NCI-H1930 (cell line): Measurements from ENCODE around the gene RASL12.
A peak's percentile ranks its signal among the peaks of the same experiment; 100 is the strongest.

Experiments used
- DNase-seq, 2 experiments: peaks; one replicate each; lab custom pipeline; 2025; lab: John Stamatoyannopoulos, UW

Gene RASL12

GRCh38 chr15:65092911-65093792 is 25.4 kb upstream of the RASL12 start:
- no peak for DNase-seq

DNA sequence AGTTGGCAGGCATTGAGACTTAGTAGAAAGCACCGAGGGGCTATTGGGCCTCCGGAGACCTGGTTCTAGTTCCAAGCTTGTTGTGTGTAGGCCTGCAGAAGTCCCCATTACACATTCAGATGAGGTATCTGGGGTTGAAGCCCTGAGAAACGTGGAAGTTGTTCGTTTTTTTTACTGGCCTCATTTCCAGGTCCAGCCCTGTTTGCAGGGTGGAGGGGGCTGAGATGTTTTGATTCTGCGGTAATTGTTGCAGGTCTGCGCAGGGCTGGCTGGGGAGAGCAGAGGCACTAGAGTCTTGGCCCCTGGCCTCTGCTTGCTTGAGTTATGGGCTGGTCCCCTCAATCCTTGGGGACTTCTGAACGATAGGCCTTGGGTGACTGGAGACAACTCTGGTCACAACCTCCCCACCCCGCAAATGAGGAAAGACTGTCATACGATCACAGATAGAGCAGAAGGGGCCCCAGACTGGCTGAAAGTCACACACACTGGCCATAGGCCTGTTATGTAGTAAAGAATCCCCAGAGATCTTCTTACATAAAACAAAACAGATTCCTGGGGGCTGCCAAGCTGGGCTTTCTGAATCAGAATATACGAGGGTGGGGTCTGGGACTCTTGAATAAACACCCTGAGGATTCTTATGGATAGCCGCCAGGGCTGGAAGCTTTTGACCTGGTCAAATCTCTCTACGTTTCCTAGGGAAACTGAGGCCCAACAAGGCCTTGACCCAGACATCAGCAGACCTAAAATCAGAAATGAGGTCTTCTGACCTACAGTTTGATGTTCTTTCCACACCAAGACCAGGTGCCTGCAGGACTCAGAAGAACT is 24.4 kb upstream of the RASL12 start:
- no peak for DNase-seq

- DNase-seq: no peak
These were observed 21.5 kb upstream of the RASL12 start for GRCh38 chr15:65089206-65089824.

- no peak for DNase-seq
These were observed 20.8 kb upstream of the RASL12 start for GRCh38 chr15:65088643-65089021.

DNA sequence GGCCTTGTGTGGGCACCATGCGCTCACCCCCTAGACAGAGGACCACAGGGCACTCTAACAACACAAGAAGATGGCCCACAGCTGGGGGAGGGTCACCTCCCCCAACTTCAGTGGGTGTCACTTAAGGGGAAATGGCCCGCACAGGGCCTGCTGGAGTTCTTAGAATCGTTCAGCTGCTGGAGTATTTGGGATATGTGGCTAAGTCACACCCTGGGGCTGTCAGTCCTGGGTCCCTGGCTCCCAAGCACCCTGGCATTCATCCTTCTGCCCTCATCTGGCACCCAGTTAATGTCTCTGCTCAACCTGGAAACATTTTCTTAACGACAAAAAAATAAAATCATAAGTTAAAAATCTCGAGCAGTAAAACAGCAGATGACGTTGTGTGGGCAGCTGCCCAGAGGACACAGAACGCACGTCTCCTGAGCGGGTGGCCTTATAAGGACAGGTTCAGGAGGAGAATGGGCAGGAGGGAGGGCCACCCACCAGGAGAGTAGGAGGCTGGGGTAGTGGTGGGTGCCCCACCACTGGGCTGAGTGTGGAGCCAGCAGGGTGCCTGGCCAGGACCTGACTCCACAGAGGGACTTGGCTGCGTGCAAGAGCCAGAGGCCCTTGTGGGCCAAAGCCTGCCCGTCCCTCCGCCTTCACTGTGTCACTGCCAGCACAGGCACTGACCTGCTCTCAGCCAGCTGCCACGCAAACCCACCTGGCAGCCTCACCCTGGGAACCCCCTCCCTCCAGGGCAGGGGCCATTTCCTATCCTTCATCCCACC is 20.3 kb upstream of the RASL12 start:
- DNase-seq: no peak

- DNase-seq: no peak
These were observed 19.6 kb upstream of the RASL12 start for GRCh38 chr15:65087411-65087810.

- no peak for DNase-seq
These were observed 18.9 kb upstream of the RASL12 start for GRCh38 chr15:65086680-65087111.

- peak in 1 of 2 experiments; percentile 4 for DNase-seq
These were observed 18.3 kb upstream of the RASL12 start for GRCh38 chr15:65085990-65086679.

DNA sequence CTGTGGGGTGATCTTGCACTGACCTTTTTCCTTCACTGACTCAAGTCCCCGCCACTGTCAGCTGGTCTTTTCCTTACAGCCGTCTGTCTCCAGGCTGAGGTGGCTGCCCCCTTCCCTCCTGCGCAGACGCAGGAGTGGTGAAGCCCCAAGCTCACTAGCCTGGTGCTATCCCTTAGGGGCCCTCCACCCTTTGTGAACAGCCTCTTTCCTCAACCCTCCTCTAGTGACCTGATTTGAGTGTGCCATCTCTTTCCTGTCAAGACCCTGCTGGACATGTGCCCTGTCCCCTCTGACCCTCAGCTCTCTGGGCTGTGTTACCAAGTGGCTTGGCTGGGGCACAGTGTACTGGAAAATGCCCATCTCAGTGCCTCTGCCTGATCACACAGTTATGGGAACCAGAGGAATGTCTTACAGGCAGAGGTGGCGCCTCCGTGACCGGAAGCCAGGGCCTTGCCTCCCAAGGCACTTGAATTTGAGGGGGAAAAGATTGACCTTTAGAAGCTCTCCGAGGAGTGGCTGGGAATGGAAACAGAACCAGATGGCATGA is 17.5 kb upstream of the RASL12 start:
- DNase-seq: no peak

DNA sequence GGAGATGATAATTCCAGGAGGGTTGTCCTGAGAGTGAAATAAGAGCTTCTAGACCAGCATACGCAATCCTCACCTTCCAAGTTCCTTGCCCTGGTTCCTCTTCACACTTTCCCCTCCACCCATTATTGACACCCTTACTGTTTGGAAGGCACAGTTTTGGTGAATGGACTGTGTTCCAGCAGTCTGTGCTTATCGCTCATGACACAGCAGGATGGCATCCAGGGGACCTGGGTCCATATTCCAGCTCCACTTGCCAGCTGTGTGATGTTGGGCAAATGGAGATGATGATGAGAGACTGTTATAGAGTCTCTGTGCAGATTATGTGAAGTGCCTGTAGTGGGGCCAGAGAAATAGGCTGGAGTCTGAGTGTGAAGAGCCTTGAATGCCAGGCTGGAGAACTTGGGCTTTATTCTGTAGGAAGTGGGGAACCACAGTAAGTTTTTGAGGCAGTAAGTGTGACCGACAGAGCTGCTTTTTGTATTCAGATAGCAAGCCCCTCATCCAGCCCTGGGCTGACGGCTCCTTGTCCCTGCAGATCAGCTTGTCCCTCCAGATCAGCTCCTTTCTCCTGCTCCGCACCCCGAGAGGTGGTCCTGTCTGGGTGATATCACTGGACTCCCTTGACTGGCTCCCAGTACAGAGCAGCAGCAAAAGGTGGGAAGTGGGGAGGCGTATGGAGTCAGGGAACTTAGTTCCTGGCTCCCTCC is 16.9 kb upstream of the RASL12 start:
- no peak for DNase-seq

DNA sequence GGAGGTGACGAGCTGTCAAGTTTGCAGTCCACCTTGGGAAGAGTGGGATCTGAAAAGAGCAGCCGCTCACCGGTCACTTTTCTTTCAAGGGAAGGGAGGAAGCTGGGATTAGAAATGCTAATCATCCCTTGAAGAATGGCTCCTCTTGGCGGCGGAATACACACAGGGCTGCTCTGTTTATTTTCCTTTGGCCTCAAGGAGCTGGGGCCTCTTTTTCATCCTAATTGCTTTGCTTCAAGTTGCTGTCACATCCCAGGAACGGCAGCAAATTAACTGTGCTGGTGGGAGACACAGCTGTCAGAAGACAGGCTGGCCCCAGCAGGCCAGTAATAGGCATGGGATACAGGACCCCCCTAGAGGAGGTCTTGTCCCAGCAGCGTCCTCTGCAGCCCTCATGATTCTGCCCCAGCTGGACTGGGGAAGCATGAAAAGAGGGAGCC is 15.5 kb upstream of the RASL12 start:
- no peak for DNase-seq

DNA sequence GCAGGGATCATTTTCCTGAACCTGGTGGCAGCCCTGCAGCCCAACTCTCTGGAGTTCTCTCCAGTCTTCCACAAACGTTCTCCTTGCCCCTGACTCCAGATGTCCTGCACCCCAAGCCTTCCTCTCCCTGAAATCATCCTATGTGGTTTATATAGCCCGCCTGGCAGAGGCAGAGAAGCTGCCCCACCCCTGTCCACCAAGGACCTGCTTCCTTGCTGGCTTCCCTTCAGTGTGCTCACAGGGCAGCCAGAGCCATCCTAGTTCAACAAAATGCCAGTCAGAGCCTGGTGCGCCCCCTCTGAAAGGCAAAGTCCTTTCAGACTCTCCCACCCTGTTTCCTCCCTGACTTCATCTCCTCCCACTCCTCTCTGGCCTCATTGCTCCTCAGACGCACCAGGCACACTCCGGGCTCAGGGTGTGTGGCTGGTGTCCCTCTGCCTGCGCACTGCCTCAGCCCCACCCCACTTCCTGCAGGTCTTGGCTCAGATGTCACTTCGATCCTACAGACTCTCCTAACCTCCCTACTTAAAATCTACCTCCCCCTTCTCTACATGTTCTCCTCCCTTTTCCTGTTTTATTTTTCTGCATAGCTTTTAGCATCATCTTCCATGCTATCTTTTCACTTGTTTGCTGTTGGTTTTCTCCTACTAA is 14.6 kb upstream of the RASL12 start:
- no peak for DNase-seq

- DNase-seq: no peak
These were observed 14.0 kb upstream of the RASL12 start for GRCh38 chr15:65081758-65082157.

GRCh38 chr15:65081270-65081669 is 13.5 kb upstream of the RASL12 start:
- DNase-seq: no peak

DNA sequence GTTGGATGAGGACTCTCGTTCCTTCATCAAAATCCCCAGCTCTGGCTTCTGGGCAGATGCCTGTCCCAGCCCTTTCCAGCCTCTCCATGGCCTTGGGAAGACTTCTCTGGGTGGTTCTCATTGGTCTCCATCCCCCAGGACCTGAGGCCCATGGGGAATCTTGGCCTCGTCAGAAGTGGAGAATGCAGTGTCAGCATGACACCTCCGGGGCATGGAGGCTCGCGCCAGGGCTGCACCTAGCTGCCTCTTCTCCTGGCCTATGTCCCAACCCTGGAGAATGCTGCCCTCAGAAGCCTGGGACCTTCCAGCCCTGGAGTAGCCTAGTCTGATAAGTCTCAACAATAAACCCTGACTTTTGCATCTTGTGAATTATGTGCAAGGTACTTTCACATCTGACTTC is 11.8 kb upstream of the RASL12 start:
- DNase-seq: no peak

DNA sequence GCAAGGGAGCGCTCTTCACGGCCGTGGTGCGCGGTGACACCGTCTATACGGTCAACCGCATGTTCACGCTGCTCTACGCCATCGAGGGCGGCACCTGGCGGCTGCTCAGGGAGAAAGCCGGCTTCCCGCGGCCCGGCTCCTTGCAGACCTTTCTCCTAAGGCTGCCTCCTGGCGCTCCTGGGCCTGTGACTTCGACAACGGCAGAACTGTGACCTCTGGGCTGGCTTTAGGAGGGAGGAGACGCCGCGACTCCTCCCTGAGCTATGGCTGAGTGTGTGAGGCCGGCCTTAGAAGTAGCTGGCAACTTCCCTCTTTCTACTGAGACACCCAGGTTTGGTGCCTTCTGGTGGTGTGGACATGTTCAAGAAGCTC is 10.2 kb upstream of the RASL12 start:
- no peak for DNase-seq

- DNase-seq: no peak
These were observed 9.6 kb upstream of the RASL12 start for GRCh38 chr15:65077291-65077980.

DNA sequence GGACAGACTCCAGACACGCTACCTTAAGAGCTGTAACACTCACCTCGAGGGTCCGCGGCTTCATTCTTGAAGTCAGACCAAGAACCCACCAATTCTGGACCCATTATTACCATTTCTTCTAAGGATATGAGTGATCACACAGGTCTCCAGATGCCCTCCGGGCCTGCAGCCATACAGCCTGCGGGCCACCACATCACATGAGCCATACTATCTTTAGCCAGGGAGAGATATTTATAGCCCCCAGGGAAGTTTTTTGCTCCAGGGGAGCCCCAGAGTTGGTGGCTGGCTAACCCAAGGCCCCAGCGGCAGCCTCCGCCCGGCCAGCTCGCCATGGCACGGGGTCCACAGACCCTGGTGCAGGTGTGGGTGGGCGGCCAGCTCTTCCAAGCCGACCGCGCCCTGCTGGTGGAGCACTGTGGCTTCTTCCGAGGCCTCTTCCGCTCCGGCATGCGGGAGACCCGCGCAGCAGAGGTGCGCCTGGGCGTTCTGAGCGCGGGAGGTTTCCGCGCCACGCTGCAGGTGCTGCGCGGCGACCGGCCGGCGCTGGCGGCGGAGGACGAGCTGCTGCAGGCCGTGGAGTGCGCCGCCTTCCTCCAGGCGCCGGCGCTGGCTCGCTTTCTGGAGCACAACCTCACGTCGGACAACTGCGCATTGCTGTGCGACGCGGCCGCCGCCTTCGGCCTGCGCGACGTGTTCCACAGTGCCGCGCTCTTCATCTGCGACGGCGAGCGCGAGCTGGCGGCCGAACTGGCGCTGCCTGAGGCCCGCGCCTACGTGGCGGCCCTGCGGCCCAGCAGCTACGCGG is 8.9 kb upstream of the RASL12 start, which contains the start of gene KBTBD13:
TSS of gene KBTBD13 (plus strand) at position 261 of the 805 bp plus-strand sequence. CDS start at position 331, 70 bp downstream.
- no peak for DNase-seq
